Measurements from ENCODE around the gene CNNM2.

- TF ChIP-seq SIN3A (IDR thresholded peaks at IDR 0.05; ENCODE audit: borderline replicate concordance, insufficient read depth, low read length) = no peak
- TF ChIP-seq POLR2AphosphoS5 (IDR thresholded peaks at IDR 0.05; ENCODE audit: low read depth, low read length) = no peak
- TF ChIP-seq REST (IDR thresholded peaks at IDR 0.05; ENCODE audit: insufficient read depth in 1 of 2, low read depth in 2 of 2, low read length in 2 of 2) = no peak
These were observed 148.3 kb downstream of the CNNM2 start for GRCh38 chr10:103066141-103067098.

Measured in PFSK-1 (cell line).